H1 (cell line): Measurements from ENCODE around the gene FKBP8. TPM values are rescaled to one million over a fixed set of nuclear protein-coding genes. Genes with fewer than 3 reads are reported as not detected.

Experiments
- CTCF ChIA-PET: fragments of 300-600 bp; sonication (Branson Sonifier 250); formaldehyde crosslinking; loops from one replicate; lab custom pipeline; 2021; ENCODE audit not compliant: partially characterized antibody; lab: Charles Lee
- POLR2A ChIA-PET: fragments of 300-600 bp; sonication (Branson Sonifier 250); formaldehyde crosslinking; loops from one replicate; lab custom pipeline; 2021; ENCODE audit warnings: inconsistent platforms; ENCODE audit not compliant: partially characterized antibody; lab: Charles Lee
- DNase-seq, 2 experiments: peaks; one replicate each; pipeline versions ENCODE4 v3.0.0 to v3.0.0-alpha.2; 2010 to 2022; ENCODE audit warnings: low spot score in 2 of 2, low read depth in 1 of 2, mixed read lengths in 1 of 2
- FAIRE-seq: peaks from 2 replicates; lab custom pipeline; 2011; peaks lifted over from hg19 to GRCh38; lab: Jason Lieb, UNC
- H2AFZ ChIP-seq: 2 replicates; pipeline ENCODE4 v1.8.1; 2012; ENCODE audit warnings: low read length, inconsistent platforms
- H2AK5ac ChIP-seq: 2 replicates; pipeline ENCODE4 v1.6.1; 2013; ENCODE audit warnings: low read depth, low read length
- H2BK120ac ChIP-seq: replicated peaks from 2 replicates; pipeline ENCODE3; 2013; ENCODE audit warnings: low read depth, low read length, inconsistent platforms
- H2BK12ac ChIP-seq: 2 replicates; pipeline ENCODE4 v1.6.1; 2013; ENCODE audit warnings: low read depth, low read length
- H2BK15ac ChIP-seq: 2 replicates; pipeline ENCODE4 v1.6.1; 2013; ENCODE audit warnings: low read length
- H2BK20ac ChIP-seq: 2 replicates; pipeline ENCODE4 v1.6.1; 2013; ENCODE audit warnings: low read length
- H2BK5ac ChIP-seq: 2 replicates; pipeline ENCODE4 v1.6.1; 2013; ENCODE audit warnings: low read depth, low read length
- H3K14ac ChIP-seq: 2 replicates; pipeline ENCODE4 v1.6.1; 2013; ENCODE audit warnings: inconsistent platforms; ENCODE audit not compliant: insufficient read length
- H3K18ac ChIP-seq: 2 replicates; pipeline ENCODE4 v1.6.1; 2013; ENCODE audit warnings: low read length; ENCODE audit errors: extremely low read depth
- H3K23ac ChIP-seq: 2 replicates; pipeline ENCODE4 v1.6.1; 2013; ENCODE audit warnings: inconsistent platforms; ENCODE audit not compliant: insufficient read length
- H3K23me2 ChIP-seq: 2 replicates; pipeline ENCODE4 v1.6.1; 2013; ENCODE audit warnings: low read depth, low read length
- H3K27ac ChIP-seq: 2 replicates; pipeline ENCODE4 v1.6.1; 2011; ENCODE audit warnings: low read depth, low read length, inconsistent platforms
- H3K27me3 ChIP-seq, 4 experiments: replicated peaks in 1 of 4; 1 replicate in 1 of 4; 2 replicates in 3 of 4; pipeline versions ENCODE4 v1.6.1 to v1.8.1; 2011 to 2013; ENCODE audit warnings: low read length in 3 of 4, mild to moderate bottlenecking in 3 of 4, inconsistent platforms in 2 of 4, mixed read lengths in 2 of 4, moderate library complexity in 1 of 4; ENCODE audit not compliant: control insufficient read depth in 3 of 4, insufficient read depth in 3 of 4; ENCODE audit errors: extremely low read depth in 1 of 4
- H3K36me3 ChIP-seq, 4 experiments: 2 replicates each; pipeline versions ENCODE4 v1.6.1 to v1.8.1; 2011 to 2013; ENCODE audit warnings: mild to moderate bottlenecking in 4 of 4, low read length in 3 of 4, moderate library complexity in 2 of 4, control low read depth in 1 of 4, inconsistent platforms in 1 of 4; ENCODE audit not compliant: insufficient read depth in 4 of 4, control insufficient read depth in 2 of 4
- H3K4ac ChIP-seq: replicated peaks from 2 replicates; pipeline ENCODE3; 2013; ENCODE audit warnings: low read length, low read depth, mixed read lengths, inconsistent platforms; ENCODE audit not compliant: insufficient read length
- H3K4me1 ChIP-seq, 4 experiments: replicated peaks in 1 of 4; 1 replicate in 1 of 4; 2 replicates in 3 of 4; pipeline versions ENCODE4 v1.6.1 to v1.8.1; 2011 to 2013; ENCODE audit warnings: low read length in 3 of 4, inconsistent platforms in 2 of 4, mixed read lengths in 1 of 4; ENCODE audit not compliant: insufficient read depth in 4 of 4, control insufficient read depth in 3 of 4
- H3K4me2 ChIP-seq, 2 experiments: 2 replicates each; pipeline versions ENCODE4 v1.6.1 to v1.8.1; 2011 to 2013; ENCODE audit warnings: low read depth in 2 of 2, low read length in 2 of 2, control low read depth in 1 of 2, inconsistent platforms in 1 of 2, mild to moderate bottlenecking in 1 of 2; ENCODE audit not compliant: insufficient read depth in 1 of 2
- H3K4me3 ChIP-seq, 4 experiments: fragments of 200-600, 300-600 bp in 1 of 4; sonication (generic), shearing (Covaris generic), sonication (Bioruptor Twin) in 1 of 4; 2 replicates each; pipeline versions ENCODE4 v1.5.1 to v1.8.1; 2011 to 2016; ENCODE audit warnings: low read length in 4 of 4, low read depth in 3 of 4, control low read depth in 2 of 4, inconsistent platforms in 2 of 4, mild to moderate bottlenecking in 2 of 4, mixed read lengths in 1 of 4, moderate library complexity in 1 of 4; ENCODE audit not compliant: insufficient read depth in 2 of 4; ENCODE audit errors: extremely low read depth in 1 of 4
- H3K56ac ChIP-seq: replicated peaks from 2 replicates; pipeline ENCODE3; 2013; ENCODE audit warnings: low read depth, mild to moderate bottlenecking, mixed read lengths, low read length, inconsistent platforms; ENCODE audit not compliant: insufficient read length
- H3K79me1 ChIP-seq: 2 replicates; pipeline ENCODE4 v1.6.1; 2013; ENCODE audit warnings: low read depth, low read length, control low read depth
- H3K79me2 ChIP-seq, 2 experiments: 2 replicates each; pipeline versions ENCODE4 v1.6.1 to v1.8.1; 2012 to 2013; ENCODE audit warnings: low read length in 2 of 2, mild to moderate bottlenecking in 2 of 2, inconsistent platforms in 1 of 2; ENCODE audit not compliant: insufficient read depth in 2 of 2, control insufficient read depth in 1 of 2
- H3K9ac ChIP-seq, 4 experiments: replicated peaks in 1 of 4; 1 replicate in 1 of 4; 2 replicates in 3 of 4; pipeline versions ENCODE4 v1.6.1 to v1.8.1; 2011 to 2013; ENCODE audit warnings: low read depth in 3 of 4, low read length in 3 of 4, control low read depth in 2 of 4, mild to moderate bottlenecking in 2 of 4, moderate library complexity in 2 of 4, inconsistent platforms in 1 of 4; ENCODE audit errors: extremely low read depth in 1 of 4
- H3K9me3 ChIP-seq, 2 experiments: 2 replicates each; pipeline versions ENCODE4 v1.6.1 to v1.8.1; 2012 to 2013; ENCODE audit warnings: mild to moderate bottlenecking in 2 of 2, moderate library complexity in 2 of 2, control low read depth in 1 of 2, inconsistent platforms in 1 of 2, low read depth in 1 of 2, low read length in 1 of 2, mixed read lengths in 1 of 2; ENCODE audit not compliant: insufficient read depth in 2 of 2
- H4K20me1 ChIP-seq, 2 experiments: replicated peaks in 1 of 2; 2 replicates each; pipeline versions ENCODE3 to v1.8.1; 2011 to 2013; ENCODE audit warnings: inconsistent platforms in 2 of 2, low read length in 2 of 2, mild to moderate bottlenecking in 1 of 2; ENCODE audit not compliant: insufficient read depth in 2 of 2, control insufficient read depth in 1 of 2
- H4K5ac ChIP-seq: 2 replicates; pipeline ENCODE4 v1.6.1; 2013; ENCODE audit warnings: low read length, low read depth, mixed read lengths, inconsistent platforms; ENCODE audit not compliant: insufficient read length
- H4K8ac ChIP-seq: 2 replicates; pipeline ENCODE4 v1.8.0; 2013; ENCODE audit warnings: mild to moderate bottlenecking, moderate library complexity, low read length, inconsistent platforms; ENCODE audit not compliant: insufficient read depth; ENCODE audit errors: extremely low read depth
- H4K91ac ChIP-seq: replicated peaks from 2 replicates; pipeline ENCODE3; 2013; ENCODE audit warnings: low read length, mixed read lengths, inconsistent platforms; ENCODE audit not compliant: insufficient read length
- GABPA ChIP-seq: IDR thresholded peaks from 2 replicates; pipeline ENCODE4 v1.6.1; 2011; ENCODE audit warnings: mild to moderate bottlenecking, low read length, moderate library complexity, borderline replicate concordance; ENCODE audit not compliant: insufficient read depth
- JUN ChIP-seq: IDR thresholded peaks from 2 replicates; pipeline ENCODE4 v1.6.1; 2011; ENCODE audit warnings: low read depth, mild to moderate bottlenecking, improper control_type of control experiment, low read length
- SIX5 ChIP-seq: IDR thresholded peaks from 2 replicates; pipeline ENCODE4 v1.6.1; 2011; ENCODE audit warnings: mild to moderate bottlenecking, low read depth, low read length
- TAF1 ChIP-seq: IDR thresholded peaks from 2 replicates; pipeline ENCODE4 v1.6.1; 2011; ENCODE audit warnings: mild to moderate bottlenecking, low read depth, low read length
- WGBS, 2 experiments: shearing (Covaris generic) in 1 of 2; methylation state at CpG; one replicate each; pipeline versions ENCODE4 v1.1.6 to v1.1.7; 2013 to 2015; ENCODE audit warnings: low lambda C conversion rate in 2 of 2, mixed read lengths in 2 of 2, inconsistent platforms in 1 of 2, low coverage in 1 of 2, missing lambda C conversion rate in 1 of 2; ENCODE audit not compliant: insufficient replicate concordance in 2 of 2, insufficient coverage in 1 of 2, insufficient read length in 1 of 2; ENCODE audit errors: extremely low coverage in 1 of 2, missing lambda C conversion rate in 1 of 2; 5-methylcytosine and 5-hydroxymethylcytosine counted together
- polyA plus RNA-seq, 7 experiments: library from polyadenylated mRNA; depleted of rRNA in 3 of 7; stranded (reverse) in 5 of 7; unstranded in 2 of 7; fragments of >200 nt in 5 of 7; fragments of 200-250 nt in 2 of 7; gene quantifications; 1 replicate in 5 of 7; 2 replicates in 1 of 7; 4 replicates in 1 of 7; pipeline versions ENCODE4 v1.2.1 to v1.2.3, GENCODE V29; 2011 to 2013; ENCODE audit warnings: missing spikeins in 2 of 7, mixed read lengths in 2 of 7
- total RNA-seq: library from RNA; stranded (reverse); fragmentation: NEBNext Ultra II Directional; extraction: Animal tissue kit (Norgen Biotek cat#: 25700); gene quantifications from 2 replicates; pipeline ENCODE4 v1.2.1, GENCODE V29; 2021
- TF ChIP-seq, protein P1 (sequence below), 3 experiments: IDR thresholded peaks; 1 replicate in 2 of 3; 2 replicates in 1 of 3; pipeline versions ENCODE4 v1.5.1 to v1.6.1; 2011; ENCODE audit warnings: low read length in 3 of 3, mild to moderate bottlenecking in 3 of 3, inconsistent platforms in 2 of 3, low read depth in 1 of 3, moderate library complexity in 1 of 3; ENCODE audit not compliant: insufficient read depth in 1 of 3; ENCODE audit errors: control extremely low read depth in 1 of 3

FKBP8 gene
- total and polyA plus RNA-seq, 2 of the 8 experiments (the other 6 are each of a cell fraction or from before 2014, with no cell fraction given): 264 to 309 TPM

DNA sequence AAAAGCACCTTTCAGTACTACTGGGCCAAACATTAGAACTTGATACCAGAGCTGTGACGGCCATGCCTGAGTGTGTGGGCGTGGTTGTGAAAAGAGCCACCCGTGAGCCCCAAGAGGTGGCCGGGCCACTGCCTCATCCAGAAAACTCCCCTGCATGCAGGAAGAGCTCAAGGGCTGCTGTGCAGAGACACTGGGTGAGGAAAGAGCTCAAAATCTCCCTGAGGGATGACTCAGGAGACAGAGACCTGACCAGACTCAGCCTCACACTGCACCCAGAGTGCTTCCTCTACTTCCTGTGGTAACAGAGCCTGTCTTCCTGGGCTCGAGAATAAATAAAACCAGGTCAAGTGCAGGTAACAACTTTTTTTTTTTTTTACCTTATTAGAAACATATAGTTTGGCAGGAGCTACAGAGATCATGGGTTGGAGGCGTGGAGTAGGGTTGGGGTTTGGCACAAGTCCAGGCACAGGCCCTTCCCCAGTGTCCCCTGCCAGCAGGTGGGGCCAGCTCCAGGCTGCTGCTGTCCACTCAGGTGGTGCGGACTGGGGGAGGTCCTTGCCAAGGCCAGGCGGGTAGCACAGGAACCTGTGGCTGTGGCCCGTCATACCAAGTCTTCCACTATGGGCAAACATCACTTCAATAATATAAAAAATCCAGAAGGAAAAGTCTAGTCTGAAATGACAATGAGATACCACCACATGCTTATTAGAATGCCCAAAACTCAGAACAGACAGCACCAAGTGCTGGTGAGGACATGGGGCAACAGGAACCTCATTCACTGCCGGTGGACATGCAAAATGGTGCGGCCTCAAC lies 47.0 kb downstream of the FKBP8 start:
- H4K8ac ChIP-seq: peak overlapping the region; percentile 41
- no peak overlapping the region for H3K14ac ChIP-seq
- 86% methylated on average over 11 of the region's 11 CpGs; no CpG with 5 or more reads in 1 of the 2 experiments for WGBS, 2 experiments
- peaks cover 0 to 37% of the 10 kb centered on the region in 2 experiments; a peak in 2 of 4 replicates for H3K79me2 ChIP-seq
- no peak overlapping the region for H3K4me2 ChIP-seq
- no peak overlapping the region for H4K5ac ChIP-seq
- H3K79me1 ChIP-seq: peaks cover 24% of the 10 kb centered on the region
- TF ChIP-seq GABPA (no peak), JUN (no peak), TAF1 (no peak), SIX5 (no peak)
- TF ChIP-seq, protein P1, sequence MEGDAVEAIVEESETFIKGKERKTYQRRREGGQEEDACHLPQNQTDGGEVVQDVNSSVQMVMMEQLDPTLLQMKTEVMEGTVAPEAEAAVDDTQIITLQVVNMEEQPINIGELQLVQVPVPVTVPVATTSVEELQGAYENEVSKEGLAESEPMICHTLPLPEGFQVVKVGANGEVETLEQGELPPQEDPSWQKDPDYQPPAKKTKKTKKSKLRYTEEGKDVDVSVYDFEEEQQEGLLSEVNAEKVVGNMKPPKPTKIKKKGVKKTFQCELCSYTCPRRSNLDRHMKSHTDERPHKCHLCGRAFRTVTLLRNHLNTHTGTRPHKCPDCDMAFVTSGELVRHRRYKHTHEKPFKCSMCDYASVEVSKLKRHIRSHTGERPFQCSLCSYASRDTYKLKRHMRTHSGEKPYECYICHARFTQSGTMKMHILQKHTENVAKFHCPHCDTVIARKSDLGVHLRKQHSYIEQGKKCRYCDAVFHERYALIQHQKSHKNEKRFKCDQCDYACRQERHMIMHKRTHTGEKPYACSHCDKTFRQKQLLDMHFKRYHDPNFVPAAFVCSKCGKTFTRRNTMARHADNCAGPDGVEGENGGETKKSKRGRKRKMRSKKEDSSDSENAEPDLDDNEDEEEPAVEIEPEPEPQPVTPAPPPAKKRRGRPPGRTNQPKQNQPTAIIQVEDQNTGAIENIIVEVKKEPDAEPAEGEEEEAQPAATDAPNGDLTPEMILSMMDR (IDR thresholded peaks at IDR 0.05; ENCODE audit: control extremely low read depth in 1 of 3, insufficient read depth in 1 of 3, low read depth in 1 of 3, low read length in 3 of 3): peak in 1 of 3 experiments; percentile 14; a peak in 1 of 4 replicates
- no peak overlapping the region for H2AFZ ChIP-seq
- peaks cover 14 to 29% of the 10 kb centered on the region in 2 experiments for H4K20me1 ChIP-seq
- no peak overlapping the region for H3K18ac ChIP-seq
- no peak for FAIRE-seq
- no peak overlapping the region for H2BK12ac ChIP-seq
- H3K27ac ChIP-seq: 0 out of 2 replicates have a peak overlapping the region, but pooled peaks have one; percentile 5
- peak overlapping the region; percentile 19 for H4K91ac ChIP-seq
- no peak for DNase-seq
- no peaks in the 10 kb centered on the region for H3K36me3 ChIP-seq
- no peak overlapping the region for H3K9ac ChIP-seq
- H3K23ac ChIP-seq: no peak overlapping the region
- H3K9me3 ChIP-seq: no peaks in the 10 kb centered on the region
- peaks cover 0 to 9% (median 2%) of the 10 kb centered on the region in 4 experiments; a peak in 3 of 7 replicates for H3K4me1 ChIP-seq
- peak overlapping the region; percentile 52; the same call in 1 of the 2 replicates for H2BK5ac ChIP-seq
- no peak overlapping the region for H3K4me3 ChIP-seq
- no peaks in the 10 kb centered on the region for H3K27me3 ChIP-seq
- peak overlapping the region; percentile 90; the same call in 1 of the 2 replicates for H2AK5ac ChIP-seq
- no peaks in the 10 kb centered on the region for H3K23me2 ChIP-seq
- no peak overlapping the region for H2BK20ac ChIP-seq
- H2BK120ac ChIP-seq: no peak overlapping the region
- H2BK15ac ChIP-seq: no peak overlapping the region; the same call in 1 of the 2 replicates
- no peak overlapping the region for H3K4ac ChIP-seq
- CTCF ChIA-PET: interaction anchor here (0.6 to 32.9 kb wide), 9 partner anchors 5 to 543 kb away, joined by 3 to 458 read pairs (median 6); partner anchors contain the start of gene ELL
- no peak overlapping the region for H3K56ac ChIP-seq
- POLR2A ChIA-PET: interaction anchor here (0.6 kb wide), 1 partner anchor 67 kb away, joined by 6 read pairs; no protein-coding TSS in a partner anchor
